ENCODE results near the gene IL21.
"Not testable (repeated sequence)": the region's sequence is repeated elsewhere in the genome, so short reads cannot be mapped to it uniquely, and the experiment has no call there.

Gene IL21

GRCh38 chr4:122577808-122578781, 42.8 kb downstream of the IL21 start:
- no peak for DNase-seq (ENCODE audit: insufficient read length, low spot score)
- TF ChIP-seq CTCF (IDR thresholded peaks at IDR 0.05; ENCODE audit: insufficient read depth, missing control alignments) = peak; percentile 75
- no peak for FAIRE-seq

- FAIRE-seq = no peak
- TF ChIP-seq CTCF (IDR thresholded peaks at IDR 0.05; ENCODE audit: insufficient read depth, missing control alignments) = no peak
- no peak for DNase-seq (ENCODE audit: insufficient read length, low spot score)
These were observed 43.7 kb downstream of the IL21 start for GRCh38 chr4:122577189-122577553.

- TF ChIP-seq CTCF (IDR thresholded peaks at IDR 0.05; ENCODE audit: insufficient read depth, missing control alignments) = peak; percentile 75
- no peak for DNase-seq (ENCODE audit: insufficient read length, low spot score)
- no peak for FAIRE-seq
These were observed 44.3 kb downstream of the IL21 start for GRCh38 chr4:122576261-122577188.

- DNase-seq (ENCODE audit: insufficient read length, low spot score); FAIRE-seq: not testable (repeated sequence)
These were observed 46.5 kb downstream of the IL21 start for GRCh38 chr4:122574347-122574746.

- no peak for TF ChIP-seq CTCF (IDR thresholded peaks at IDR 0.05; ENCODE audit: insufficient read depth, missing control alignments)
- FAIRE-seq (no peak), DNase-seq (ENCODE audit: insufficient read length, low spot score) (no peak)
These were observed 58.4 kb downstream of the IL21 start for GRCh38 chr4:122562449-122562848.
